SK-MEL-5 (cell line): ENCODE data around the gene TMEM184B. TPM values are rescaled to one million over a fixed set of nuclear protein-coding genes. Genes with fewer than 3 reads are reported as not detected.

Experiments used
- DNase-seq: peaks from one replicate; pipeline ENCODE4 v3.0.0-alpha.2; 2016; ENCODE audit warnings: low read depth, low spot score
- in situ Hi-C: cut with HindIII; loops from 2 replicates; pipeline ENCODE4 v1.10.0; 2016; ENCODE audit warnings: low sequenced_read_pairs, high pct_unique_total_duplicates, low pct_unique_long_range_greater_than_20kb
- total RNA-seq: library from RNA; depleted of rRNA; stranded (reverse); fragments of >200 nt; shearing (Covaris generic); gene quantifications from 2 replicates; pipeline ENCODE4 v1.2.3, GENCODE V29; 2014

Gene TMEM184B
- total RNA-seq, 1 experiment from 2014 or later: 12.7 TPM

GRCh38 chr22:38310518-38311322, 37.9 kb upstream of the TMEM184B start:
- in situ Hi-C loops: no loop called here
- no peak for DNase-seq

GRCh38 chr22:38309614-38310517, 37.1 kb upstream of the TMEM184B start:
- in situ Hi-C loops: no loop called here
- DNase-seq: no peak

DNA sequence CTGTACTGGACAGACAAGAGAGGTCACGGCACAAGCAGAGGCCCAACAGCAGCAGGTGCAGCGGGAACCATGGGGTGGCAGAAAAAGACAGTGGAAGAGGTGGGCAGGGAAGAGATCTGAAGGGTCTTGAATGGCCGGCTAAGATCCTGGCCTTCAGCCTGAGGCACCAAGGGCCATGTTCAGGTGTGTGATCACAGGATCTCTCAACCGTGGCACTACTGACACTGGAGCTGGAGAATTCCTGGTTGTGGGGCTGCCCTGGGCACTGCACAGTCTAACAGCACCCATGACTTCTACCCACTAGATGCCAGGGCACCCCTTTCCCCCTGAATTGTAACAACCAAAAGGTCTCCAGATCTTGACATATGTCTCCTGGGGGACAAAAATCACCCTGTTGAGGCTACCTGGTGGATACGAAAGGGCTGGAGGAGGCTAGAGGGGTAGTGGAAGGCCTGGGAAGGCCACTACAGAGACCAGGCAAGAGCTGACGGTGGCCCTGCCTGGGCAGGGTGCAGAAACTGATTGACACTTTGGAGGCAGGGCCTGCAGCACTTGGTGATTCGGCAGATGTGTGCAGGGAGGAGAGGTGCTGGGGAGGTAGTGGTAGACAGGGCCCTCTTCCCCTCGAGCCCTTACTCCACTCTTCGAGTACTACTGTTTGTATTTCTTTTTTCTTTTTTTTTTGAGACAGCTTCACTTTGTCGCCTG, 36.1 kb upstream of the TMEM184B start:
- in situ Hi-C loops: no loop called here
- DNase-seq: no peak

GRCh38 chr22:38305471-38306448, 33.0 kb upstream of the TMEM184B start:
- no peak for DNase-seq
- in situ Hi-C loops: no loop called here

GRCh38 chr22:38304526-38304925, 31.7 kb upstream of the TMEM184B start:
- DNase-seq: no peak
- in situ Hi-C loops: no loop called here

DNA sequence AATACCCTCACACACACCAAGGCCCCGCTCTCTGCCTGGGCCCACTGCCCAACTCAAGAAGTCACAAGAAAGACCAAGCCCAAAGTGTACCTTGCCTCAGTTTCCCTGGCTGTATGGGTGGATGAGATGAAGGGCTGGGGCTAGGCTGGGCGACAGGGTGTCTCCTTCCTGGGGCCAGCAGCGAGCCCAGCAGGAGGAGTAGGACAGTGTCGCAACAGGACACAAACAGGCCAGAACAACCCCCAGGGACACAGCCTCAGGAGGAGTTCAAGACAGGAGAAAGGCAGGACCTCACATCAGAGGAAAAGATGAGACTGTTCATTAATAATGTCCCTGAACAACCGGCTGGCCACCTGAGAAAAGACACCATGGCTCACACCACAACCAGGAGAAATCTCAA, 31.2 kb upstream of the TMEM184B start:
- in situ Hi-C loops: no loop called here

DNA sequence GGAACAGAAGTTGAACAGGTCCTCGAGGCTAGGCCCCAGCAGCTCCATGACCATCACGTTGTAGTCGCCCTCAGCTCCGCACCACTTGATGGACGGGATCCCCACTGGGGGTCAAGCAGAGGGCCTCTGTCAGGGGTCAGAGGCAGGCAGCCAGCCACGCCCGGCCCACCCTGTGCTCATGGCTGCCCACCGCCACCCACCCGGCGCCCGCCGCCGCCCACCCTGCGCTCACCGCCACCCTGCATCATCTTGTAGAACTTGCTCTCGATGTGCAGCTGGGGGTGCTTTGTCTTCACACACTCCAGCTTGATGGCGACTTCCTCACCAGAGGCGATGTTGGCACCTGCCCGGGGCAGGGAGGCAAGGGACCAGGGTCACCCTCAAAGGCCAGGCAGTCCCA, 30.1 kb upstream of the TMEM184B start:
- in situ Hi-C loops: no loop called here
- DNase-seq: no peak

More for the DNA sequence above, 31.2 kb upstream of the TMEM184B start:
- DNase-seq: no peak

GRCh38 chr22:38300946-38301345, 28.1 kb upstream of the TMEM184B start:
- in situ Hi-C loops: no loop called here

DNA sequence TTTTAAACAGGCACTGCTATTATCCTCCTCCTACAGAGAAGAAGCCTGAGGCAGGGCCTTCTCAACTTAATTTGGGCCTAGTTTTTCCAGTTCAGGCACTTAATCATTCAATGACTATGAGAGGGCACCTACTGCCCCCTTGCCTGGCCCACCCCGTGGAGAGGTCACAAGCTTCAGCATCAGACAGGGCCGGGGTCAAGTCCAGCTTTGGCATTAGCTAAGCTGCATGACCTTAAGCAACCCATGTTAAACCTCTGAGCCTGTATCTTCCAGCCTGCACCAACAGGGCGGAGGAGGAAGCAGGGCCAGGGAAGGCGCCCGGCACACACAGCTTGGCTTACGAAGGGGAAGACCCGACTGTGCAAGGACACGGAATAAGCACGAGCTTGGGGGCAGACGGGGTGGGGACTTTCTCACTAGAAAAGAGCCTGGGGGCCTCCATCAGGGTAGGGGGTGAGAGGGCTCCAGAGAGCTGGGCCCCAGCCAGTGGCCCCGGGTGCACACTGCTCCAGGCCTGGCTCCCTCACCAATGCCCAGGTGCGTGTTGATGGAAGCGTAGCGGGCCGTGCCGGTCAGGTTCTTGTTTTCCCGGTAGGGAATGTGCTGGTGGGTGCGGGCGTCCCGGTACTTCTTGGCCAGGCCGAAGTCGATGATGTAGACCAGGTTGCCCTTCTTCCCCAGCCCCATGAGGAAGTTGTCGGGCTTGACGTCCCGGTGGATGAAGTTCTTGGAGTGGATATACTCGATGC, 27.6 kb upstream of the TMEM184B start:
- in situ Hi-C loops: no loop called here
- no peak for DNase-seq

More at GRCh38 chr22:38300946-38301345, 28.1 kb upstream of the TMEM184B start:
- DNase-seq: no peak

DNA sequence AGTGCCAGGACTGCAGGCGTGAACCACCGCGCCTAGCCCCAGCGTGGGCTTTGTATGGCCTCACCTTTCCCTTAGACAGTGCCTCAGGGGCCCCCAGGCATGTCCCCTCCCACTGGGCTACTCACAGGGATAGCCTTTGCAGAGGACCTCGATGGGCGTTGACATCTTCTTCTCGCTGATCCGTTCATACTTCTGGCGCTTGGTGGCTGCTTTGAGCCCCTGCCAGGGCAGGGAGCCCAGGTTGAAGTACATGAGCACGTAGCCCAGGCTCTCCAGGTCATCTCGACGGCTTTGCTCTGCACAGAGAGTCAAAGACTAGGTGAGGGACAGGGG, 26.9 kb upstream of the TMEM184B start:
- DNase-seq: no peak
- in situ Hi-C loops: no loop called here

GRCh38 chr22:38298312-38299005, 25.6 kb upstream of the TMEM184B start:
- in situ Hi-C loops: no loop called here
- DNase-seq: peak; percentile 41

GRCh38 chr22:38296372-38296771, 23.6 kb upstream of the TMEM184B start:
- in situ Hi-C loops: no loop called here
- no peak for DNase-seq

DNA sequence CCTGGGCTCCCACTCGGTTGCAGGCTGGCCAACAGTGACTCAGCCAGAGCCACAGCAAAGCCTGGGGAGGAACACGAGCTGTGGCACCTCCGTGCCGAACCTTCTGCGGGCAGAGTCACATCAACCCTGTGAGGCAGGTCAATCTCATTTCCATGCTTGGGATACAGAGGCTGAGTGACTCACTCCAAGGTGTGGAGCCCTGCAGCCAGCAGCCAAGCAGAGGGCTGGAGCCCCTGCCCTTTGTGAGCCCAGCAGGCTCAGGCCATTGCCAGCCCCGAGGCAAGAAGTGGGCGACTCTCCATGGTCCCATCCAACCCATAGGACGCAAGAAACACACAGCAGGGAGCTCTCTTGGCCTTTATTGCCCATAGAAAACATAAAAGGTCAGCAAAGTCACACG, 23.1 kb upstream of the TMEM184B start:
- DNase-seq: no peak
- in situ Hi-C loops: no loop called here

- no peak for DNase-seq
- in situ Hi-C loops: no loop called here
Observed at GRCh38 chr22:38295339-38295738, 22.5 kb upstream of the TMEM184B start.

- in situ Hi-C loops: no loop called here
- no peak for DNase-seq
Observed at GRCh38 chr22:38294193-38294592, 21.4 kb upstream of the TMEM184B start.

DNA sequence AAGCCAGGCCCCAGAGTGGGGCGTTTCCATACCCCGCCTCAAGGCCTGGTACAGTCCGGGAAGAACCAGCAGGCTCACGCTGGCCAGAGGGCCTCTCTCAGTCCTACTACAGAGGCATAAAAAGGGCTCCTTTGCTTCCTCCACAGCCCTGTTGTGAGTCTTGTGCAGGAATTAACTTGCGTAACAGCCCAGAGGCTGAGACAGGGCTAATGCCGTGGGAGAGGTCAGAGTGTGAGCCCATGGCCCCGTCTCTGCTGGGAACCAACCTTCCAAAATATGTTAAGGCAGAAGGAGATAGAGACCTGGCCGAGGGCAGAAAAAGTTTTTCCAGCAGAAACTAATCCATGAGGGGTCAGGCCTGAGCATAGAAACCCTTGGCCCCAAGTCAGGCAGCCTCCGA, 19.9 kb upstream of the TMEM184B start:
- no peak for DNase-seq
- in situ Hi-C loops: no loop called here
